Fibroblast of lung (primary cell): ENCODE measurements around the gene MBLAC1. TPM values are rescaled to one million over a fixed set of nuclear protein-coding genes. Genes with fewer than 3 reads are reported as not detected.

ENCODE experiments used
- DNase-seq, 2 donors: peaks; one replicate each; pipeline versions ENCODE4 v3.0.0 to v3.0.0-alpha.2; 2010; ENCODE audit warnings: low read depth in 2 of 2
- H2AFZ ChIP-seq: 2 replicates; pipeline ENCODE4 v1.5.1; 2012; ENCODE audit warnings: low read length, control low read depth, inconsistent platforms
- H3K27ac ChIP-seq: 2 replicates; pipeline ENCODE4 v1.5.1; 2011; ENCODE audit warnings: low read length, control low read depth; ENCODE audit not compliant: insufficient read depth
- H3K27me3 ChIP-seq: 2 replicates; pipeline ENCODE4 v1.5.1; 2011; ENCODE audit warnings: mild to moderate bottlenecking, low read length; ENCODE audit not compliant: control insufficient read depth, insufficient read depth
- H3K36me3 ChIP-seq: 2 replicates; pipeline ENCODE4 v1.5.1; 2011; ENCODE audit warnings: low read length; ENCODE audit not compliant: control insufficient read depth, insufficient read depth
- H3K4me1 ChIP-seq: 2 replicates; pipeline ENCODE4 v1.5.1; 2011; ENCODE audit warnings: low read length; ENCODE audit not compliant: control insufficient read depth, insufficient read depth; ENCODE audit errors: extremely low read depth
- H3K4me2 ChIP-seq: 2 replicates; pipeline ENCODE4 v1.5.1; 2011; ENCODE audit warnings: low read length, control low read depth; ENCODE audit not compliant: insufficient read depth; ENCODE audit errors: extremely low read depth
- H3K4me3 ChIP-seq, 4 experiments: fragments of 200-600 bp in 1 of 4; sonication (generic) in 1 of 4; replicated peaks in 1 of 4; 2 replicates each; pipeline ENCODE4 v1.5.1; 2011 to 2016; ENCODE audit warnings: low read length in 4 of 4, low read depth in 3 of 4, mild to moderate bottlenecking in 3 of 4, control low read depth in 2 of 4, inconsistent platforms in 1 of 4, mixed read lengths in 1 of 4; ENCODE audit not compliant: insufficient read depth in 1 of 4; ENCODE audit errors: control extremely low read depth in 1 of 4
- H3K79me2 ChIP-seq: 2 replicates; pipeline ENCODE4 v1.5.1; 2012; ENCODE audit warnings: mild to moderate bottlenecking, low read length, inconsistent platforms; ENCODE audit not compliant: control insufficient read depth, insufficient read depth
- H3K9ac ChIP-seq: 2 replicates; pipeline ENCODE4 v1.5.1; 2011; ENCODE audit warnings: mild to moderate bottlenecking, low read length, control low read depth; ENCODE audit not compliant: insufficient read depth
- H3K9me3 ChIP-seq: 2 replicates; pipeline ENCODE4 v1.5.1; 2012; ENCODE audit warnings: low read depth, low read length; ENCODE audit not compliant: control insufficient read depth, insufficient read depth
- H4K20me1 ChIP-seq: 2 replicates; pipeline ENCODE4 v1.5.1; 2011; ENCODE audit warnings: low read length; ENCODE audit not compliant: control insufficient read depth, insufficient read depth; ENCODE audit errors: extremely low read depth
- EZH2 ChIP-seq: IDR thresholded peaks from 2 replicates; pipeline ENCODE4 v1.5.1; 2012; ENCODE audit warnings: low read length, control low read depth, mild to moderate bottlenecking; ENCODE audit errors: missing control alignments
- polyA plus RNA-seq, 2 donors: library from polyadenylated mRNA; depleted of rRNA in 1 of 2; stranded (reverse) in 1 of 2; unstranded in 1 of 2; fragments of >200 nt; gene quantifications; 2 replicates each; pipeline ENCODE4 v1.2.1, GENCODE V29; 2011 to 2012; ENCODE audit warnings: missing spikeins in 1 of 2
- total RNA-seq: library from RNA; depleted of rRNA; stranded (reverse); fragments of >200 nt; gene quantifications from 2 replicates; pipeline ENCODE4 v1.2.1, GENCODE V29; 2014
- TF ChIP-seq, protein P1 (sequence below), 2 donors: IDR thresholded peaks in 1 of 2; conservative IDR thresholded peaks in 1 of 2; 1 replicate in 1 of 2; 2 replicates in 1 of 2; pipeline ENCODE4 v1.5.1; 2011 to 2012; ENCODE audit warnings: low read length in 2 of 2, control low read depth in 1 of 2, inconsistent platforms in 1 of 2, low read depth in 1 of 2, mild to moderate bottlenecking in 1 of 2

The MBLAC1 gene
- total and polyA plus RNA-seq, 2 donors (not counting 1 experiment from before 2014, with no cell fraction given) = 0.75 to 2.5 TPM

DNA sequence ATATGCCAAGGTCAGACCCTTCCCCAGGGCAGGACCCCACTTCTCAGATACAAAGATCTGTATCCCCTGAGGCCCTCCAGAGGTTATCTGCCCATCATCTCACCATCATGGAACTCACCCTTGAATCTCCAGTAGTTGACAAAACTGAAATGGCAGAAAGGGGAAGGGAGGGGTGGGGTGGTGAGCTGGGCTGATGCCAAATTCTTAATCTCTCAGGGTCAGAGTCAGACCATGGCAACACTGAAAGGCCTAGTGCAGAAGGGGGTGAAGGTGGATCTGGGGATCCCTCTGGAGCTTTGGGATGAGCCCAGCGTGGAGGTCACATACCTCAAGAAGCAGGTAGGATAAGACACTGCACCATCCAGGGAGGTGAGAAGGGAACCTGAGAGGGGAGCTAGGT, 4.2 kb upstream of the MBLAC1 start:
- peaks cover 16% of the 10 kb centered on the region for H3K79me2 ChIP-seq
- no peaks in the 10 kb centered on the region for H3K27me3 ChIP-seq
- peaks cover 3% of the 10 kb centered on the region for H3K36me3 ChIP-seq
- no peaks in the 10 kb centered on the region for H4K20me1 ChIP-seq
- H3K4me3 ChIP-seq = no peak overlapping the region
- DNase-seq = no peak
- no peaks in the 10 kb centered on the region for H3K9me3 ChIP-seq
- no peak overlapping the region for H3K9ac ChIP-seq
- H3K27ac ChIP-seq = no peak overlapping the region
- no peak overlapping the region for H2AFZ ChIP-seq
- H3K4me2 ChIP-seq = no peak overlapping the region
- TF ChIP-seq, protein P1, sequence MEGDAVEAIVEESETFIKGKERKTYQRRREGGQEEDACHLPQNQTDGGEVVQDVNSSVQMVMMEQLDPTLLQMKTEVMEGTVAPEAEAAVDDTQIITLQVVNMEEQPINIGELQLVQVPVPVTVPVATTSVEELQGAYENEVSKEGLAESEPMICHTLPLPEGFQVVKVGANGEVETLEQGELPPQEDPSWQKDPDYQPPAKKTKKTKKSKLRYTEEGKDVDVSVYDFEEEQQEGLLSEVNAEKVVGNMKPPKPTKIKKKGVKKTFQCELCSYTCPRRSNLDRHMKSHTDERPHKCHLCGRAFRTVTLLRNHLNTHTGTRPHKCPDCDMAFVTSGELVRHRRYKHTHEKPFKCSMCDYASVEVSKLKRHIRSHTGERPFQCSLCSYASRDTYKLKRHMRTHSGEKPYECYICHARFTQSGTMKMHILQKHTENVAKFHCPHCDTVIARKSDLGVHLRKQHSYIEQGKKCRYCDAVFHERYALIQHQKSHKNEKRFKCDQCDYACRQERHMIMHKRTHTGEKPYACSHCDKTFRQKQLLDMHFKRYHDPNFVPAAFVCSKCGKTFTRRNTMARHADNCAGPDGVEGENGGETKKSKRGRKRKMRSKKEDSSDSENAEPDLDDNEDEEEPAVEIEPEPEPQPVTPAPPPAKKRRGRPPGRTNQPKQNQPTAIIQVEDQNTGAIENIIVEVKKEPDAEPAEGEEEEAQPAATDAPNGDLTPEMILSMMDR (conservative IDR thresholded peaks at IDR 0.05 in 1 of 2, IDR thresholded peaks at IDR 0.05 in 1 of 2; ENCODE audit: low read depth in 1 of 2, low read length in 2 of 2) = no peak
- no peak for TF ChIP-seq EZH2
- peaks cover 3% of the 10 kb centered on the region for H3K4me1 ChIP-seq

DNA sequence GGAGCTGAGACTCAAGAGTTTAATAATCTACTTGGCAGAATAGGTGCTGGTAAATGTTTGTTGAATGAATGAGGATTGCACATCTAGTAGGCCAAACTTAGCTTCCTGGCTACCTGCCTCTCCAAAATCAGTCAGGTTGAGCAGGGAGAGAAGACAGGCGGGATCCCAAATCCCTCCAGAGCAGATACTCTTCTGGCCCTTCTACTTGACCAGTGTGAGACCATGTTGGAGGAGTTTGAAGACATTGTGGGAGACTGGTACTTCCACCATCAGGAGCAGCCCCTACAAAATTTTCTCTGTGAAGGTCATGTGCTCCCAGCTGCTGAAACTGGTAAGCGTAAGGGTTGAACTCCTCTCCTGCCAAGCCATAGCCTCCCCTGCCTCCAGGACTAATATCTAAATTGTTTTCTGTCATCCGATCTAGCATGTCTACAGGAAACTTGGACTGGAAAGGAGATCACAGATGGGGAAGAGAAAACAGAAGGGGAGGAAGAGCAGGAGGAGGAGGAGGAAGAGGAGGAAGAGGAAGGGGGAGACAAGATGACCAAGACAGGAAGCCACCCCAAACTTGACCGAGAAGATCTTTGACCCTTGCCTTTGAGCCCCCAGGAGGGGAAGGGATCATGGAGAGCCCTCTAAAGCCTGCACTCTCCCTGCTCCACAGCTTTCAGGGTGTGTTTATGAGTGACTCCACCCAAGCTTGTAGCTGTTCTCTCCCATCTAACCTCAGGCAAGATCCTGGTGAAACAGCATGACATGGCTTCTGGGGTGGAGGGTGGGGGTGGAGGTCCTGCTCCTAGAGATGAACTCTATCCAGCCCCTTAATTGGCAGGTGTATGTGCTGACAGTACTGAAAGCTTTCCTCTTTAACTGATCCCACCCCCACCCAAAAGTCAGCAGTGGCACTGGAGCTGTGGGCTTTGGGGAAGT, 2.2 kb upstream of the MBLAC1 start:
- Histone ChIP-seq H3K4me3 (no peak overlapping the region), H3K27me3 (no peaks in the 10 kb centered on the region), H3K79me2 (peaks cover 7% of the 10 kb centered on the region), H2AFZ (no peak overlapping the region), H3K4me1 (peaks cover 6% of the 10 kb centered on the region), H3K9me3 (no peaks in the 10 kb centered on the region), H3K9ac (no peak overlapping the region), H3K27ac (no peak overlapping the region), H3K4me2 (no peak overlapping the region), H4K20me1 (no peaks in the 10 kb centered on the region), H3K36me3 (peaks cover 3% of the 10 kb centered on the region)
- TF ChIP-seq, protein P1 (conservative IDR thresholded peaks at IDR 0.05 in 1 of 2, IDR thresholded peaks at IDR 0.05 in 1 of 2; ENCODE audit: low read depth in 1 of 2, low read length in 2 of 2) = no peak
- no peak for DNase-seq

DNA sequence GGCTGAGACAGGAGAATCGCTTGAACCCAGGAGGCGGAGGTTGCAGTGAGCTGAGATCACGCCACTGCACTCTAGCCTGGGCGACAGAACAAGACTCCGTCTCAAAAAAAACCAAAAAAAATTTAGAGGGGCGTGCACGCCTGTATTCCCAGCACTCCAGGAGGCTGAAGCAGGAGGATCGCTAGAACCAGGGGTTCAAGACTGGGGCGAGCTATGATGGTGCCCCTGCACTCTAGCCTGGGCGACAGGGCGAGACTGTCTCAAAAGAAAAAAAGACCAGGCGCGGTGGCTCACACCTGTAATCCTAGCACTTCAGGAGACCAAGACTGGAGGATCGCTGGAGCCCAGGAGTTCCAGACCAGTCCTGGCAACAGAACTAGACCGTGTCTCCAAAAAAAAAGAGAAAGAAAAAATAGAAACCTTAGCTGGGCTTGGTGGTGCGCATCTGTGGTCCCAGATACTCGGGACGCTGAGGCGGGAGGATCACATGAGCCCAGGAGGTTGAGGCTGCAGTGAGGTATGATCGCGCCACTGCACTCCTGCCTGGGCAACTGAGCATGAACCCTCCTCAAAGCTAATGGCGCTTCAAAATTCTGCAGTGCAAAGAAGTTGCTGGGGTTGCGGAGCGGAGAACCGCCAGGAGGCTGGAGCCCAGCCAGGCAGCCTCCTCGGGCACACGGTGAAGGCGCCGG, 382 bp upstream of the MBLAC1 start:
- Histone ChIP-seq H3K36me3 (peaks cover 3% of the 10 kb centered on the region), H4K20me1 (no peaks in the 10 kb centered on the region), H3K9ac (peak overlapping the region; percentile 92), H3K9me3 (no peaks in the 10 kb centered on the region), H3K4me2 (peak overlapping the region; percentile 90), H3K4me3 (peak overlapping the region; percentile 71 to 95 (median 89)), H3K79me2 (peaks cover 3% of the 10 kb centered on the region), H2AFZ (peak overlapping the region; percentile 96), H3K27me3 (no peaks in the 10 kb centered on the region), H3K4me1 (peaks cover 3% of the 10 kb centered on the region), H3K27ac (peak overlapping the region; percentile 95)
- no peak for TF ChIP-seq EZH2
- TF ChIP-seq, protein P1 (conservative IDR thresholded peaks at IDR 0.05 in 1 of 2, IDR thresholded peaks at IDR 0.05 in 1 of 2; ENCODE audit: low read depth in 1 of 2, low read length in 2 of 2) = no peak
- DNase-seq = no peak
